Endothelial cell of umbilical vein (primary cell): ENCODE measurements around the gene INPP4B. TPM values are rescaled to one million over a fixed set of nuclear protein-coding genes. Genes with fewer than 3 reads are reported as not detected.

Source experiments
- BruUV-seq: library from RNA; stranded (reverse); fragments of 400-500 nt; replicated peaks from 2 replicates; lab custom pipeline; 2021; lab: Mats Ljungman, UMichigan
- CTCF ChIA-PET: fragments of 300-600, 350-600 bp; sonication (Branson Sonifier 250); formaldehyde crosslinking; loops from one replicate; lab custom pipeline; 2021; ENCODE audit warnings: antibody characterized with exemption, inconsistent platforms; lab: Charles Lee
- POLR2A ChIA-PET: fragments of 300-600, 350-600 bp; sonication (Branson Sonifier 250); formaldehyde crosslinking; loops from one replicate; lab custom pipeline; 2021; ENCODE audit warnings: antibody characterized with exemption, inconsistent platforms; lab: Charles Lee
- DNase-seq: peaks from one replicate; pipeline ENCODE4 v3.0.0-alpha.2; 2011; ENCODE audit warnings: low read depth, low spot score
- FAIRE-seq: peaks from 2 replicates; lab custom pipeline; 2011; peaks lifted over from hg19 to GRCh38; lab: Jason Lieb, UNC
- H2AFZ ChIP-seq: 2 replicates; pipeline ENCODE4 v1.6.0; 2012; ENCODE audit warnings: low read depth, low read length, control low read depth, inconsistent platforms
- H3K27ac ChIP-seq: 2 replicates; pipeline ENCODE4 v1.5.1; 2011; ENCODE audit warnings: low read depth, mild to moderate bottlenecking, control low read depth, low read length, moderate library complexity; ENCODE audit not compliant: insufficient read depth
- H3K27me3 ChIP-seq, 2 experiments: 2 replicates each; pipeline versions ENCODE4 v1.6.0 to v1.6.1; 2011; ENCODE audit warnings: low read length in 2 of 2, mixed read lengths in 1 of 2; ENCODE audit not compliant: control insufficient read depth in 2 of 2, insufficient read depth in 2 of 2
- H3K36me3 ChIP-seq, 2 experiments: 2 replicates in 1 of 2; 3 replicates in 1 of 2; pipeline ENCODE4 v1.5.1; 2011; ENCODE audit warnings: low read length in 2 of 2, mild to moderate bottlenecking in 1 of 2, moderate library complexity in 1 of 2; ENCODE audit not compliant: control insufficient read depth in 2 of 2, insufficient read depth in 2 of 2; ENCODE audit errors: extremely low read depth in 1 of 2
- H3K4me1 ChIP-seq: 3 replicates; pipeline ENCODE4 v1.5.1; 2011; ENCODE audit warnings: mild to moderate bottlenecking, low read length; ENCODE audit not compliant: control insufficient read depth, insufficient read depth; ENCODE audit errors: extremely low read depth
- H3K4me2 ChIP-seq: 2 replicates; pipeline ENCODE4 v1.6.1; 2011; ENCODE audit warnings: low read length, control low read depth, mixed read lengths; ENCODE audit not compliant: insufficient read depth
- H3K4me3 ChIP-seq, 3 experiments: fragments of 200-600 bp in 1 of 3; sonication (generic), shearing (Covaris generic) in 1 of 3; replicated peaks in 1 of 3; 2 replicates each; pipeline ENCODE4 v1.5.1; 2011 to 2016; ENCODE audit warnings: control low read depth in 3 of 3, low read length in 3 of 3, mild to moderate bottlenecking in 2 of 3, inconsistent platforms in 1 of 3, low read depth in 1 of 3, moderate library complexity in 1 of 3; ENCODE audit not compliant: insufficient read depth in 1 of 3
- H3K79me2 ChIP-seq: 2 replicates; pipeline ENCODE4 v1.6.0; 2012; ENCODE audit warnings: low read length, inconsistent platforms; ENCODE audit not compliant: control insufficient read depth, insufficient read depth
- H3K9ac ChIP-seq: replicated peaks from 2 replicates; pipeline ENCODE3; 2011; ENCODE audit warnings: low read length, control low read depth; ENCODE audit not compliant: insufficient read depth; ENCODE audit errors: extremely low read depth
- H3K9me1 ChIP-seq: replicated peaks from 3 replicates; pipeline ENCODE4 v1.6.0; 2011; ENCODE audit warnings: mild to moderate bottlenecking, low read length; ENCODE audit not compliant: control insufficient read depth, insufficient read depth; ENCODE audit errors: extremely low read depth
- H3K9me3 ChIP-seq: replicated peaks from 2 replicates; pipeline ENCODE4 v1.5.1; 2012; ENCODE audit warnings: low read length, inconsistent platforms; ENCODE audit not compliant: control insufficient read depth, insufficient read depth
- H4K20me1 ChIP-seq: replicated peaks from 2 replicates; pipeline ENCODE3; 2011; ENCODE audit warnings: mild to moderate bottlenecking, low read length; ENCODE audit not compliant: control insufficient read depth, insufficient read depth; ENCODE audit errors: extremely low read depth
- EZH2 ChIP-seq: IDR thresholded peaks from 2 replicates; pipeline ENCODE4 v1.6.1; 2012; ENCODE audit warnings: borderline replicate concordance, low read depth, mild to moderate bottlenecking, moderate library complexity, low read length, inconsistent platforms; ENCODE audit not compliant: severe bottlenecking
- FOS ChIP-seq: IDR thresholded peaks from 2 replicates; pipeline ENCODE4 v1.6.1; 2011; ENCODE audit warnings: mild to moderate bottlenecking, low read length, moderate library complexity, borderline replicate concordance; ENCODE audit not compliant: insufficient read depth
- GATA2 ChIP-seq: IDR thresholded peaks from 2 replicates; pipeline ENCODE4 v1.7.0; 2011; ENCODE audit warnings: low read depth, mild to moderate bottlenecking, moderate library complexity, mixed read lengths, low read length; ENCODE audit not compliant: insufficient read length, insufficient read depth
- JUN ChIP-seq: IDR thresholded peaks from 2 replicates; pipeline ENCODE4 v1.6.1; 2011; ENCODE audit warnings: borderline replicate concordance, low read depth; ENCODE audit not compliant: insufficient read length, insufficient read depth
- MYC ChIP-seq: IDR thresholded peaks from one replicate; pipeline ENCODE4 v1.6.1; 2011; ENCODE audit warnings: mild to moderate bottlenecking, low read depth, low read length
- POLR2A ChIP-seq: IDR thresholded peaks from 2 replicates; pipeline ENCODE4 v1.6.1; 2012; ENCODE audit warnings: low read depth, mild to moderate bottlenecking, control low read depth, low read length
- POLR2AphosphoS5 ChIP-seq: IDR thresholded peaks from 2 replicates; pipeline ENCODE4 v1.6.1; 2012; ENCODE audit warnings: low read depth, mild to moderate bottlenecking, control low read depth, low read length, moderate library complexity; ENCODE audit not compliant: insufficient read depth
- dilution Hi-C: fragments of 300-500 bp; cut with MboI; formaldehyde crosslinking; loops from one replicate; pipeline ENCODE4 v1.15.0; 2019; ENCODE audit warnings: low sequenced_read_pairs; ENCODE audit not compliant: extremely low pct_ligation_motif_present
- intact Hi-C: fragments of 100-400 bp; cut with micrococcal nuclease; formaldehyde crosslinking; loops from one replicate; pipeline ENCODE4 v1.10.0; 2022
- polyA plus RNA-seq, 4 experiments: library from polyadenylated mRNA; depleted of rRNA in 3 of 4; stranded (reverse) in 3 of 4; unstranded in 1 of 4; fragments of >200 nt; gene quantifications; 2 replicates each; pipeline versions ENCODE4 v1.2.1 to v1.2.3, GENCODE V29; 2011 to 2012; ENCODE audit warnings: missing spikeins in 1 of 4
- total RNA-seq: library from RNA; stranded (reverse); gene quantifications from 2 replicates; pipeline ENCODE4 v1.2.3, GENCODE V29; 2021
- TF ChIP-seq, protein P1 (sequence below), 2 donors: IDR thresholded peaks; 1 replicate in 1 of 2; 2 replicates in 1 of 2; pipeline ENCODE4 v1.5.1; 2011; ENCODE audit warnings: low read length in 2 of 2, mild to moderate bottlenecking in 2 of 2, moderate library complexity in 2 of 2, control low read depth in 1 of 2, inconsistent platforms in 1 of 2, low read depth in 1 of 2; ENCODE audit not compliant: insufficient read depth in 1 of 2; ENCODE audit errors: extremely low read depth in 1 of 2
- TF ChIP-seq, protein P2 (sequence below): IDR thresholded peaks from 2 replicates; pipeline ENCODE4 v1.6.1; 2011; ENCODE audit not compliant: insufficient read depth, insufficient read length

Gene INPP4B
- total and polyA plus RNA-seq, 2 donors (not counting 3 experiments of a cell fraction or from before 2014, with no cell fraction given) = 0.41 to 3.1 TPM

DNA sequence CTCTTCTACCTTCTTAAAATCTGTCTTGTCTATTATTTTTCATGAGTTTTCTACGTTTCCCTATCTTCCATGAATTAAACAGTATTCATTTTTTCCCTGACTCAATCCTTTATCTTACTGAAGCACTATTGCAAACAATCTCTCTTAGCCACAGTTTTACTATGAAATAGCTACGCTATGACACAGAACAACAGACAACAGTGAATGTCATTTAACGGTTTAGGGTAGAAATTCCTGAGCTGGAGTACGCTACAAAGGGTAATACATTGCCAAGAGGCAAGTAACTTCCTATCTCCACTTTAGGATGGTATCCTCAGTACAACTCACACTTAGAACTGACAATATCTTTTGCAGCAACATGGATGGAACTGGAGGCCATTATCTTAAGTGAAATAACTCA lies 552.6 kb downstream of the INPP4B start:
- H3K27ac ChIP-seq = no peak overlapping the region
- H3K9me3 ChIP-seq = no peaks in the 10 kb centered on the region
- no peaks in the 10 kb centered on the region for H3K79me2 ChIP-seq
- intact Hi-C loops = no loop called here
- FAIRE-seq = no peak
- POLR2A ChIA-PET = no interaction called here
- no peaks in the 10 kb centered on the region for H3K4me1 ChIP-seq
- H2AFZ ChIP-seq = no peak overlapping the region
- H4K20me1 ChIP-seq = no peaks in the 10 kb centered on the region
- H3K4me2 ChIP-seq = no peak overlapping the region
- DNase-seq = no peak
- no peak overlapping the region for H3K9ac ChIP-seq
- H3K4me3 ChIP-seq = no peak overlapping the region
- BruUV-seq = no TSS peak
- H3K9me1 ChIP-seq = no peaks in the 10 kb centered on the region
- CTCF ChIA-PET = interaction anchor here (1.3 to 2.7 kb wide), 3 partner anchors 10 to 113 kb away, joined by 3 to 12 read pairs (median 5); no protein-coding TSS in a partner anchor
- no peaks in the 10 kb centered on the region for H3K36me3 ChIP-seq
- TF ChIP-seq, protein P1, sequence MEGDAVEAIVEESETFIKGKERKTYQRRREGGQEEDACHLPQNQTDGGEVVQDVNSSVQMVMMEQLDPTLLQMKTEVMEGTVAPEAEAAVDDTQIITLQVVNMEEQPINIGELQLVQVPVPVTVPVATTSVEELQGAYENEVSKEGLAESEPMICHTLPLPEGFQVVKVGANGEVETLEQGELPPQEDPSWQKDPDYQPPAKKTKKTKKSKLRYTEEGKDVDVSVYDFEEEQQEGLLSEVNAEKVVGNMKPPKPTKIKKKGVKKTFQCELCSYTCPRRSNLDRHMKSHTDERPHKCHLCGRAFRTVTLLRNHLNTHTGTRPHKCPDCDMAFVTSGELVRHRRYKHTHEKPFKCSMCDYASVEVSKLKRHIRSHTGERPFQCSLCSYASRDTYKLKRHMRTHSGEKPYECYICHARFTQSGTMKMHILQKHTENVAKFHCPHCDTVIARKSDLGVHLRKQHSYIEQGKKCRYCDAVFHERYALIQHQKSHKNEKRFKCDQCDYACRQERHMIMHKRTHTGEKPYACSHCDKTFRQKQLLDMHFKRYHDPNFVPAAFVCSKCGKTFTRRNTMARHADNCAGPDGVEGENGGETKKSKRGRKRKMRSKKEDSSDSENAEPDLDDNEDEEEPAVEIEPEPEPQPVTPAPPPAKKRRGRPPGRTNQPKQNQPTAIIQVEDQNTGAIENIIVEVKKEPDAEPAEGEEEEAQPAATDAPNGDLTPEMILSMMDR (IDR thresholded peaks at IDR 0.05; ENCODE audit: extremely low read depth in 1 of 2, insufficient read depth in 1 of 2, low read depth in 1 of 2, low read length in 2 of 2) = no peak
- TF ChIP-seq EZH2 = no peak
- no peak for TF ChIP-seq MYC
- TF ChIP-seq POLR2A = no peak
- TF ChIP-seq GATA2 = no peak
- TF ChIP-seq JUN = no peak
- dilution Hi-C loops = no loop called here
- no peaks in the 10 kb centered on the region for H3K27me3 ChIP-seq

DNA sequence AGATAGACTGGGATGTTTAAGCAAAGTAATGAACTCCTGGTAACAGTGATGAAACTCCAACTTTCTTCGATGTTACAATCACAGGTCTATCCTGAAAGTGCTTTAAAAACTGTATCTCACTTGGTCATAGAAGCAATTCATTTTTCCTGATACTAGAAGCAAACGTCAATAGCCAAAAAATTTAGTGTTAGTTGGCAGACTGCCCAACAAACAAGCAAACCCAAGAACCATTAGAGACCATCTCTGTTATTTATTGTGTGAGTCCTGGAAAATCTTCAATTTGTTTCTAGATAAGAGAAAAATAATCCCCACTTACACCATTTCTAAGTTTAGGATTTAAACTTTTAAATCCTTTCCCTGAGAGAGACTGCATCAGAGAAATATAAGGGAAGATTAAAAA lies 553.9 kb downstream of the INPP4B start:
- Histone ChIP-seq H3K27me3 (no peaks in the 10 kb centered on the region), H3K4me3 (no peak overlapping the region), H3K9me3 (no peaks in the 10 kb centered on the region), H2AFZ (no peak overlapping the region), H3K36me3 (no peaks in the 10 kb centered on the region), H3K4me2 (no peak overlapping the region), H3K9me1 (no peaks in the 10 kb centered on the region), H3K79me2 (no peaks in the 10 kb centered on the region), H3K4me1 (no peaks in the 10 kb centered on the region), H3K9ac (no peak overlapping the region), H4K20me1 (no peaks in the 10 kb centered on the region), H3K27ac (no peak overlapping the region)
- CTCF ChIA-PET = no interaction called here
- DNase-seq (no peak), FAIRE-seq (no peak)
- no TSS peak for BruUV-seq
- POLR2A ChIA-PET = no interaction called here
- dilution Hi-C loops = no loop called here
- intact Hi-C loops = no loop called here
- no peak for TF ChIP-seq EZH2
- TF ChIP-seq, protein P1 (IDR thresholded peaks at IDR 0.05; ENCODE audit: extremely low read depth in 1 of 2, insufficient read depth in 1 of 2, low read depth in 1 of 2, low read length in 2 of 2) = no peak
- no peak for TF ChIP-seq JUN
- TF ChIP-seq POLR2A = no peak
- no peak for TF ChIP-seq FOS
- TF ChIP-seq MYC = no peak
- no peak for TF ChIP-seq POLR2AphosphoS5
- TF ChIP-seq, protein P2, sequence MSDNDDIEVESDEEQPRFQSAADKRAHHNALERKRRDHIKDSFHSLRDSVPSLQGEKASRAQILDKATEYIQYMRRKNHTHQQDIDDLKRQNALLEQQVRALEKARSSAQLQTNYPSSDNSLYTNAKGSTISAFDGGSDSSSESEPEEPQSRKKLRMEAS = no peak
- TF ChIP-seq GATA2 = no peak
